ENCODE measurements around the gene USP15.
A peak's percentile ranks its signal among the peaks of the same experiment; 100 is the strongest.

The USP15 gene

DNA sequence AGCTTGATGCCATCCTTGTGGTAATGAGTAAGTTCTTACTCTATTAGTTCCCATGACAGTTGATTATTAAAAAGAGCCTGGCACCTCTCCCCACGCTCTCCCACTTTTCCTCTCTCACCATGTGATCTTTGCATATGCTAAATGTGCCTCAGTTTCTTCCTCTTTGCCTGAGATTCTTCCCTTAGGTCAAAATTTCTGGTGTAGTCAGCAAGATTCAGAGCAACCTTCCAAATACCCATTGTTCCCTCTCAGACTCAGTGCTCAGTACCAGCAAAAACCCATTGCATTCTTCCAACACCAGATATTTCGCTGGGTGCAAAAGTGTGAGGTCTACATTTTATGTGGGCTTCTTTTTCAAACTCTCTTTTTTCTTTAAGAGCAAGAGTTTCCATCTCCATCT, 10.8 kb upstream of the USP15 start:
- no peak for DNase-seq
- no peaks in the 10 kb centered on the region for H3K36me3 ChIP-seq (replicated peaks; ENCODE audit: insufficient read depth, low read length)
- no peaks in the 10 kb centered on the region for H3K9me2 ChIP-seq (replicated peaks; ENCODE audit: insufficient read depth, low read length)
- H3K9me3 ChIP-seq (replicated peaks; ENCODE audit: insufficient read depth, low read length): no peaks in the 10 kb centered on the region
- H3K27me3 ChIP-seq (replicated peaks; ENCODE audit: insufficient read depth, low read length): no peaks in the 10 kb centered on the region
- no peaks in the 10 kb centered on the region for H4K20me1 ChIP-seq (ENCODE audit: insufficient read depth, low read length)
- no peak overlapping the region for H3K27ac ChIP-seq (ENCODE audit: low read length)
- H3K9ac ChIP-seq (ENCODE audit: low read length): no peak overlapping the region
- no peak overlapping the region for H3K4me3 ChIP-seq (ENCODE audit: low read length)
- H3K4me2 ChIP-seq (ENCODE audit: low read depth, low read length): no peak overlapping the region
- H3K79me2 ChIP-seq (ENCODE audit: low read length): no peaks in the 10 kb centered on the region
- peaks cover 12% of the 10 kb centered on the region for H3F3A ChIP-seq (ENCODE audit: insufficient read depth, low read length)
- TF ChIP-seq, protein P1, sequence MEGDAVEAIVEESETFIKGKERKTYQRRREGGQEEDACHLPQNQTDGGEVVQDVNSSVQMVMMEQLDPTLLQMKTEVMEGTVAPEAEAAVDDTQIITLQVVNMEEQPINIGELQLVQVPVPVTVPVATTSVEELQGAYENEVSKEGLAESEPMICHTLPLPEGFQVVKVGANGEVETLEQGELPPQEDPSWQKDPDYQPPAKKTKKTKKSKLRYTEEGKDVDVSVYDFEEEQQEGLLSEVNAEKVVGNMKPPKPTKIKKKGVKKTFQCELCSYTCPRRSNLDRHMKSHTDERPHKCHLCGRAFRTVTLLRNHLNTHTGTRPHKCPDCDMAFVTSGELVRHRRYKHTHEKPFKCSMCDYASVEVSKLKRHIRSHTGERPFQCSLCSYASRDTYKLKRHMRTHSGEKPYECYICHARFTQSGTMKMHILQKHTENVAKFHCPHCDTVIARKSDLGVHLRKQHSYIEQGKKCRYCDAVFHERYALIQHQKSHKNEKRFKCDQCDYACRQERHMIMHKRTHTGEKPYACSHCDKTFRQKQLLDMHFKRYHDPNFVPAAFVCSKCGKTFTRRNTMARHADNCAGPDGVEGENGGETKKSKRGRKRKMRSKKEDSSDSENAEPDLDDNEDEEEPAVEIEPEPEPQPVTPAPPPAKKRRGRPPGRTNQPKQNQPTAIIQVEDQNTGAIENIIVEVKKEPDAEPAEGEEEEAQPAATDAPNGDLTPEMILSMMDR (IDR thresholded peaks at IDR 0.05; ENCODE audit: low read length): no peak
- TF ChIP-seq EZH2 (optimal IDR thresholded peaks at IDR 0.05; ENCODE audit: low read depth, low read length): no peak
- TF ChIP-seq EZH2phosphoT487 (IDR thresholded peaks at IDR 0.05; ENCODE audit: low read length): no peak
- H3K4me1 ChIP-seq (ENCODE audit: low read length): peaks cover 18% of the 10 kb centered on the region
- H2AFZ ChIP-seq (ENCODE audit: low read length): no peak overlapping the region

DNA sequence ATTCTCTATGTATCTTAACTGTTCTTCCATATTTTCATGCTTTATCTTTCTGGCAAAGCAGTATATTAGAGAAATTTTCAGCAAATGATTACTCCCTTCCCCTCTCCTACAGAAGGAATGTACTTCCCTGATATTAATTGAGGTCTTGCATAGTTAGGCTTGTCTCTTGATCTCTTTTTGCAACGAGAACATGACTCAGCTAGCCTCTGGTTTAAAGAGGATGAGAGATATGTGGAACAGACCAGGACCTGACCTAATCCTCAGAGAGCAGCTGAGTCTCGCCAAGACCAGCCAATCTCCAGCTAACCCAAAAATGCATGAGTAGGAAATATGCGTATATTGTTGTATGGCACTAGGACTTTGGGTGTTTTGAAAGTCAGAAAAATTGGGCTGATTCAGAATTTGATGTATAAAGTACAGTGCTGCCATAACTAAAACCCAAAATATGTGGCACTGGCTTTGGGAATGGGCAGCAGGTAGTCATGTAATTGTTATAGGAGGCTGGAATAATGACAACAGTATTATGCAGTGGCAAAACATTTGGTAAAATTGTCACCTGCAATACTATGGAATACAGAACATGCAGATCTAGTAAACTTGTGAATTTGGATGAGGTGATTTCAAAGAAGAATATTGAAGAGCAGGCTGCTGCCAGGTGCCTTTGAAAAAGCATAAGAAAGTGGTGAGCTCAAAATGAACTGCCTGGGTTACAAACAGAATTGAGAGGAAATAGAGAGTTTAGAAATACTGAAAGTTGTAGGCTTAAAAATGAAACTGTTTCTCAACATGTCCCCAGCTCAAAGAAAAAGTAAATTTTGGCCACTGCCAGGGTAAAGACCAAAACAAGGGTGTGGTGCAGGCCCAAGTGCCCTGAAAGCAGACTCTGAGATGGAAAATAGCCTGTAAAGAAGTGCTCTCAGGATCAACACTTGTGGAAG, 9.3 kb upstream of the USP15 start:
- H3K36me3 ChIP-seq (replicated peaks; ENCODE audit: insufficient read depth, low read length): no peaks in the 10 kb centered on the region
- H3K9me2 ChIP-seq (replicated peaks; ENCODE audit: insufficient read depth, low read length): no peaks in the 10 kb centered on the region
- H2AFZ ChIP-seq (ENCODE audit: low read length): peak overlapping the region; percentile 33
- peaks cover 12% of the 10 kb centered on the region for H3F3A ChIP-seq (ENCODE audit: insufficient read depth, low read length)
- TF ChIP-seq EZH2phosphoT487 (IDR thresholded peaks at IDR 0.05; ENCODE audit: low read length) (no peak), EZH2 (optimal IDR thresholded peaks at IDR 0.05; ENCODE audit: low read depth, low read length) (no peak)
- TF ChIP-seq, protein P1 (IDR thresholded peaks at IDR 0.05; ENCODE audit: low read length): no peak
- no peaks in the 10 kb centered on the region for H3K9me3 ChIP-seq (replicated peaks; ENCODE audit: insufficient read depth, low read length)
- no peak overlapping the region for H3K4me3 ChIP-seq (ENCODE audit: low read length)
- DNase-seq: peak; percentile 61
- no peak overlapping the region for H3K9ac ChIP-seq (ENCODE audit: low read length)
- H3K79me2 ChIP-seq (ENCODE audit: low read length): no peaks in the 10 kb centered on the region
- peak overlapping the region; percentile 40; the same call in 1 of the 2 replicates for H3K4me2 ChIP-seq (ENCODE audit: low read depth, low read length)
- no peaks in the 10 kb centered on the region for H4K20me1 ChIP-seq (ENCODE audit: insufficient read depth, low read length)
- H3K27ac ChIP-seq (ENCODE audit: low read length): peak overlapping the region; percentile 34; the same call in 1 of the 2 replicates
- no peaks in the 10 kb centered on the region for H3K27me3 ChIP-seq (replicated peaks; ENCODE audit: insufficient read depth, low read length)
- H3K4me1 ChIP-seq (ENCODE audit: low read length): peaks cover 18% of the 10 kb centered on the region

DNA sequence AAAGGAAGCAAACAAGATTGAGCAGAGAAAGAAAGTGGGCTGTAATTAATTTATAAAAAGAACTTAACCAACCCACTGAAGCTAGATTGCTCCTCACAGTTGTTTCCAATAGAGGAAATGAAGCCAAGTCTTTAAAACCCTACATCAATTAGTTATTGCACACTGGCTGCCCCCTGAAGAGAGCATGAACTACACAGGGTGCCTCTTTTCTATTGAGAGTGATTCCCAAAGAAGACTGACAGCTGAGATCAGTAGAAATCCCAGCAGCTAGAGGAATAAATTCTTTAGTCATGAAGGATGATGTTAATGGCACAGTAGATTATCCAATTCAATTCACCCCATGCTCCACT, 8.6 kb upstream of the USP15 start:
- no peak for TF ChIP-seq EZH2phosphoT487 (IDR thresholded peaks at IDR 0.05; ENCODE audit: low read length)
- TF ChIP-seq, protein P1 (IDR thresholded peaks at IDR 0.05; ENCODE audit: low read length): no peak
- no peak for TF ChIP-seq EZH2 (optimal IDR thresholded peaks at IDR 0.05; ENCODE audit: low read depth, low read length)
- Histone ChIP-seq H3K4me3 (ENCODE audit: low read length) (no peak overlapping the region), H3K9me2 (replicated peaks; ENCODE audit: insufficient read depth, low read length) (no peaks in the 10 kb centered on the region), H3K9me3 (replicated peaks; ENCODE audit: insufficient read depth, low read length) (no peaks in the 10 kb centered on the region), H3K27me3 (replicated peaks; ENCODE audit: insufficient read depth, low read length) (no peaks in the 10 kb centered on the region), H3K9ac (ENCODE audit: low read length) (no peak overlapping the region), H3K79me2 (ENCODE audit: low read length) (no peaks in the 10 kb centered on the region), H2AFZ (ENCODE audit: low read length) (peak overlapping the region; percentile 33), H3K27ac (ENCODE audit: low read length) (peak overlapping the region; percentile 34; the same call in 1 of the 2 replicates), H3K4me1 (ENCODE audit: low read length) (peaks cover 18% of the 10 kb centered on the region), H3K36me3 (replicated peaks; ENCODE audit: insufficient read depth, low read length) (no peaks in the 10 kb centered on the region), H3K4me2 (ENCODE audit: low read depth, low read length) (peak overlapping the region; percentile 40; the same call in 1 of the 2 replicates), H4K20me1 (ENCODE audit: insufficient read depth, low read length) (no peaks in the 10 kb centered on the region), H3F3A (ENCODE audit: insufficient read depth, low read length) (peaks cover 12% of the 10 kb centered on the region)
- DNase-seq: no peak

Data from MM.1S (cell line).